ENCODE results near the gene LAMA1. TPM values are rescaled to one million over a fixed set of nuclear protein-coding genes. Genes with fewer than 3 reads are reported as not detected.

Gene LAMA1
- total RNA-seq, 2 donors from 2014 or later, result 0.99 to 3.4 TPM

DNA sequence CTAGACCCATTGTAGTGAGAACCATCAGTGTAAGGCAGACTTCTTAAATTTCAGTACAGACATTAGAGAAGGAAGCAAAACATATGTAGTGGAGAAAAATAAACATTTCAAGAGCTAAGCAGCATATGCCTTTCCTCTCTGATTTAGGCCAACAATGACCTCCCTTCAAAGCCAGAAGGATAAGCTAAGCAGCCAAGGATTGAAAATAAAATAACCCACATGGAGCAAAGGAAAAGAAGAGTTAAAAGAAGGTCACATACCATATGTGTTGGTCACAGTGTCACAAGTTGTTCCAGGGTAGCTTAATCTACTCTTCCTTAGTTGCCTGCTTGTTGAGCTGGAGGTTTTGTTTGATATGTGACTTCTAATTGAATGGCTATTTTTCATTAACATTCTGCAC is 15.6 kb upstream of the LAMA1 start:
- TF ChIP-seq, protein P1, sequence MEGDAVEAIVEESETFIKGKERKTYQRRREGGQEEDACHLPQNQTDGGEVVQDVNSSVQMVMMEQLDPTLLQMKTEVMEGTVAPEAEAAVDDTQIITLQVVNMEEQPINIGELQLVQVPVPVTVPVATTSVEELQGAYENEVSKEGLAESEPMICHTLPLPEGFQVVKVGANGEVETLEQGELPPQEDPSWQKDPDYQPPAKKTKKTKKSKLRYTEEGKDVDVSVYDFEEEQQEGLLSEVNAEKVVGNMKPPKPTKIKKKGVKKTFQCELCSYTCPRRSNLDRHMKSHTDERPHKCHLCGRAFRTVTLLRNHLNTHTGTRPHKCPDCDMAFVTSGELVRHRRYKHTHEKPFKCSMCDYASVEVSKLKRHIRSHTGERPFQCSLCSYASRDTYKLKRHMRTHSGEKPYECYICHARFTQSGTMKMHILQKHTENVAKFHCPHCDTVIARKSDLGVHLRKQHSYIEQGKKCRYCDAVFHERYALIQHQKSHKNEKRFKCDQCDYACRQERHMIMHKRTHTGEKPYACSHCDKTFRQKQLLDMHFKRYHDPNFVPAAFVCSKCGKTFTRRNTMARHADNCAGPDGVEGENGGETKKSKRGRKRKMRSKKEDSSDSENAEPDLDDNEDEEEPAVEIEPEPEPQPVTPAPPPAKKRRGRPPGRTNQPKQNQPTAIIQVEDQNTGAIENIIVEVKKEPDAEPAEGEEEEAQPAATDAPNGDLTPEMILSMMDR (IDR thresholded peaks at IDR 0.05), result no peak
- TF ChIP-seq POLR2A (IDR thresholded peaks at IDR 0.05), result no peak
- no peak for ATAC-seq
- Histone ChIP-seq H3K4me1 (no peaks in the 10 kb centered on the region), H3K27me3 (no peaks in the 10 kb centered on the region), H3K9me3 (no peaks in the 10 kb centered on the region), H3K27ac (no peak overlapping the region), H3K4me3 (no peak overlapping the region), H3K36me3 (replicated peaks in 1 of 2; ENCODE audit: insufficient read depth in 1 of 2, low read depth in 2 of 2) (no peaks in the 10 kb centered on the region)
- intact Hi-C loops (cut with DNase I), result no loop called here
- DNase-seq, result no peak

DNA sequence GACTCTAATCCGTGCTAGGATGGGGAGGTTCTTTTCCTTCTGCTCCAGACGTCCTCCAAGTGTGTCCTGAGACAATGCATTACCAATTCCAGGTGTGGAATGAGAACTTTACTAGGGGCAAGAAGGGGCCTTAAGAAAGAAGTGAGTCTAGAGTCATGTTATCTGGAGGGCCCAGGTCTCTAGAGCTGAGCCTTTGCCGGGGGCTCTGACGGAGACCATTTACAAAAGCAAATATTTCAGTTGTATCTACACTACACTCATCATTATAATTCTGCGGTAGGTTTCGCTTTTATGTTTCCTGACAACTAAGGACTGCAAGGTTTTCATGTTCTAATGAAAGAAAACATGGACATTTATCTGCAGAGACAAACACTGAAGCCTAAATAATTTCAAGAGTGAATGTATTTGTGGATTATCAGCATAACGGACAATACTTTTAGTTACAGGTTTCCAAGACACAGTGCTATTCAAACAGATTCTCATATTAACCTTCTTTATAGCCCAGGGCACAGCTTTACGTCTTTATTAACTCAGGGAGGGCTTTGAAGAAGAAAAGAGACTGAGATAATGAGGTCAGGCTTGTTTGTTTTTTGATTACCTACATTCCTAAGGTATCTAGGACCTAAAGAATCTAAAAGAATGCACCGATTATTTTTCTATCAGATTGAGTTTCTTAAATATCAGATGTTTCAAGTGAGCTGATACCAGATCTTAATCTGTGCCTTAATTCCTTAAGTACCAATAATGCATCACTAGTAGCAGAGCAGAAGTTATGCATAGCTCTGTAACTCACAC is 15.0 kb upstream of the LAMA1 start:
- intact Hi-C loops (cut with DNase I), result no loop called here
- Histone ChIP-seq H3K4me1 (no peaks in the 10 kb centered on the region), H3K27ac (no peak overlapping the region), H3K27me3 (no peaks in the 10 kb centered on the region), H3K9me3 (no peaks in the 10 kb centered on the region), H3K36me3 (replicated peaks in 1 of 2; ENCODE audit: insufficient read depth in 1 of 2, low read depth in 2 of 2) (no peaks in the 10 kb centered on the region), H3K4me3 (no peak overlapping the region)
- WGBS, 2 donors, result 52% methylated on average over 9 of the region's 9 CpGs
- TF ChIP-seq, protein P1 (IDR thresholded peaks at IDR 0.05), result no peak
- TF ChIP-seq POLR2A (IDR thresholded peaks at IDR 0.05), result no peak
- no peak for DNase-seq
- ATAC-seq, result no peak

DNA sequence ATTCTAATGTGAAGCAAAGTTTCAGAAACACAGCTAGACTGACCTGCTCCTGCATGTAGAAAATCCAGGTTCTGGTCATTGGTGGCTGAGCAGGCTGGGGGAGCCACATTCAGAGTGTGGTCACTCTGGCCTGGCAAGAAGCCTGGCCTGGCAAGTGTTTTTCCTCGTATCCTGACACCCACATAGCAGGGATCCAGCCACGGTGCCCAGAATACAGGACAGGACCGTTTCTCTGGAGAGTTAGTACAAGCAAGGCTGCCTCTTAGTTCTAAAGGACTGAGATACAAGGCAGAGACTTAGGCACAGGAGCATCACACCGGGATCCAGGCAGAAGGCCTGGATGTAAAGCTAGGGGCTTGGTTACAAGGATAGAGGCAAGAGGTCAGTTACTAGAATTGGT is 4.8 kb upstream of the LAMA1 start:
- H3K4me1 ChIP-seq, result peaks cover 7% of the 10 kb centered on the region
- WGBS, 2 donors, result 62 to 66% methylated on average over 3 to 4 of the region's 4 CpGs
- DNase-seq, result no peak
- intact Hi-C loops (cut with DNase I), result no loop called here
- TF ChIP-seq, protein P1 (IDR thresholded peaks at IDR 0.05), result no peak
- no peak for TF ChIP-seq POLR2A (IDR thresholded peaks at IDR 0.05)
- H3K9me3 ChIP-seq, result peaks cover 0 to 3% (median 0%) of the 10 kb centered on the region in 3 donors
- no peak overlapping the region for H3K4me3 ChIP-seq
- ATAC-seq, result no peak
- no peak overlapping the region for H3K27ac ChIP-seq
- H3K27me3 ChIP-seq, result peaks cover 0 to 8% of the 10 kb centered on the region in 2 donors
- no peaks in the 10 kb centered on the region for H3K36me3 ChIP-seq (replicated peaks in 1 of 2; ENCODE audit: insufficient read depth in 1 of 2, low read depth in 2 of 2)

DNA sequence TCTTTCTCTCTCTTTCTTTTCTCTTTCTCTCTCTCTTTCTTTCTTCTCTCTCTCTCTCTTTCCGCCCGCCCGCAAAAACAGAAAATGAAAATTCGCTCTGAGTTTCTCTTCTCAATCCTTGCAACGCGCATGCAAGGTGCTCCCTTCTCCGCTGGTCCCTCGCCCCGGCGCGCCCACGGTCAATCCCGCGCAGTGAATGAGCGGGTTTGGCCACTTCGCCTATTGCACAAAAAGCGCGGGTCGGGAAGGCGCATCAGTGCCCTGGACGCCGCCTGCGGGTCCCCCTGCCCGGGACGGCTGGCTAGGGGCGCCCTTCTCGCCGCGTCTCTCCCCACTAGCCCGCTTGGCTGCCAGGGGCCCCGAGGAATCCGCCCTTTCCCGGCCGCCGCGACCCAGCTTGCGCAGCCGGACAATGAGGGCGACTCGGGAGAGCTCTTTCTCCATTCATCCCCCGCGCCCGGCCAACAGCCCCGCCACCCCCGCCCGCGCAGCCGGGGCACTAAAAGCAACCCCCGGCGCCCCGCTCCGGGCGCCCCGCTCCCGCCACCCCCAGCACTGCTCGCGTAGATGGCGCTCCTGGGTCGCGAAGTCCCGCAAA is 706 bp downstream of the LAMA1 start:
- Histone ChIP-seq H3K36me3 (replicated peaks in 1 of 2; ENCODE audit: insufficient read depth in 1 of 2, low read depth in 2 of 2) (no peaks in the 10 kb centered on the region), H3K27me3 (peaks cover 0 to 32% of the 10 kb centered on the region in 2 donors), H3K27ac (no peak overlapping the region), H3K9me3 (no peaks in the 10 kb centered on the region), H3K4me3 (peak overlapping the region in 1 of 2 donors; percentile 17), H3K4me1 (peaks cover 23% of the 10 kb centered on the region)
- 1% methylated on average over 34 to 49 of the region's 61 CpGs for WGBS, 2 donors
- DNase-seq (no peak), ATAC-seq (peak; percentile 24)
- TF ChIP-seq, protein P1 (IDR thresholded peaks at IDR 0.05), result no peak
- no peak for TF ChIP-seq POLR2A (IDR thresholded peaks at IDR 0.05)
- intact Hi-C loops (cut with DNase I), result no loop called here
